GM12864 (cell line): ENCODE results near the gene MSI2.

Experiments used
- DNase-seq: peaks from one replicate; pipeline ENCODE4 v3.0.0-alpha.2; 2011; ENCODE audit warnings: low read depth
- H3K4me3 ChIP-seq: 2 replicates; pipeline ENCODE4 v1.5.1; 2011; ENCODE audit warnings: mild to moderate bottlenecking, low read depth, low read length, control low read depth
- TF ChIP-seq, protein P1 (sequence below): IDR thresholded peaks from 2 replicates; pipeline ENCODE4 v1.5.1; 2011; ENCODE audit warnings: low read depth, mild to moderate bottlenecking, moderate library complexity, low read length, control low read depth, inconsistent platforms; ENCODE audit errors: missing control alignments

MSI2 gene

DNA sequence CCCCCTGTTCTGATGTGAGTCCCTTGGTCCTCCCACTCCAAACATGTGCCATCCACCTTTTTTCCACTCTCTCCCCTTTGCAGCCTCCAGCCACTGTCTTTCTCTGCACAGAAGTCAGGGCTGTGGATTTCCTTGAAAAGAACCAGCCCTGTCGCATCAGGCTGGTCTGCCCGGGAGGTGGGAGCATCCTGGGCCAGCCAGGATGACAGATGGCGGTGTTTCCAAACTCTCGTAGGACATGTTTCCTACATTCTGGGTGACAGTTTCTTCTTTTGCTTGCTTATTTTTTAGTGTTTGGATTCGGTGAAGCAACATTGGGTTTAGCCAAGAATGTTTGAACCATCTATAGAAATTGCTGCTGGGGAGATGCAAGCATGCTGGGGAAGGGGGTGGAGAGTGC, 388.0 kb downstream of the MSI2 start:
- H3K4me3 ChIP-seq, result no peak overlapping the region
- no peak for DNase-seq
- TF ChIP-seq, protein P1, sequence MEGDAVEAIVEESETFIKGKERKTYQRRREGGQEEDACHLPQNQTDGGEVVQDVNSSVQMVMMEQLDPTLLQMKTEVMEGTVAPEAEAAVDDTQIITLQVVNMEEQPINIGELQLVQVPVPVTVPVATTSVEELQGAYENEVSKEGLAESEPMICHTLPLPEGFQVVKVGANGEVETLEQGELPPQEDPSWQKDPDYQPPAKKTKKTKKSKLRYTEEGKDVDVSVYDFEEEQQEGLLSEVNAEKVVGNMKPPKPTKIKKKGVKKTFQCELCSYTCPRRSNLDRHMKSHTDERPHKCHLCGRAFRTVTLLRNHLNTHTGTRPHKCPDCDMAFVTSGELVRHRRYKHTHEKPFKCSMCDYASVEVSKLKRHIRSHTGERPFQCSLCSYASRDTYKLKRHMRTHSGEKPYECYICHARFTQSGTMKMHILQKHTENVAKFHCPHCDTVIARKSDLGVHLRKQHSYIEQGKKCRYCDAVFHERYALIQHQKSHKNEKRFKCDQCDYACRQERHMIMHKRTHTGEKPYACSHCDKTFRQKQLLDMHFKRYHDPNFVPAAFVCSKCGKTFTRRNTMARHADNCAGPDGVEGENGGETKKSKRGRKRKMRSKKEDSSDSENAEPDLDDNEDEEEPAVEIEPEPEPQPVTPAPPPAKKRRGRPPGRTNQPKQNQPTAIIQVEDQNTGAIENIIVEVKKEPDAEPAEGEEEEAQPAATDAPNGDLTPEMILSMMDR, result no peak

DNA sequence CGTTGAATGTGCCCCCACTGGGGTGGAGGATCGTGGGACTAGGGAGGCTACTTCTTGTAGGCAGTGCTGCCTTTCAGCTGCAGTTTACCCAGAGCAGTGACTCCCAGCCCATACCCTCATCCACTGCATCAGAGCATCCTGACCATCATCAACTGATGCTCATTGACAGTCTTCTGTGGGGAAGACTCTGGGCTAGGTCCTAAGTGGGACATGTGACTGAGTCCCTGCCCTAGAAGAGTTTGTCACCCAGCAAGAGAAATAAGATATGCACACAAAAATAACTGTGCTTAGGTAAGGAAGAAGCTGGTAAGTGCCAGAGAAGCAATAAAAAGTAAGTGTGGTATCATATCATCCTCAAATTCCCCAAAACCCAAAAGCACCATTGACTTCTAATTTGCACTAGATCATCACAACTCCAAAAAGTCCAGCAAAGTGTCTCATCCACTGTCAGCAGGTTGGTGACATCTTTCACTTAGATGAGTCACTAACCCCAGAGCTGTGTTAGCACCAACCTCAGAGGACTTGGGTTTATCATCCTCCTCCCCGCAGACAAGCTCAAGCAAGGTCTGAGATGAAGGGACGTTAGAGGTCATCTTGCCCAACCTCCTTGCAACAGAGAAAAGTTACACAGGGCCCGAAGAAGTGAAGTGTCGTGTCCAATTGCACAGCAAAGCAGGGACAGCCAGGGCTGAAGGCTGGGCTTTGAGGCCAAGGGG, 389.8 kb downstream of the MSI2 start:
- TF ChIP-seq, protein P1, result no peak
- DNase-seq, result no peak
- no peak overlapping the region for H3K4me3 ChIP-seq

DNA sequence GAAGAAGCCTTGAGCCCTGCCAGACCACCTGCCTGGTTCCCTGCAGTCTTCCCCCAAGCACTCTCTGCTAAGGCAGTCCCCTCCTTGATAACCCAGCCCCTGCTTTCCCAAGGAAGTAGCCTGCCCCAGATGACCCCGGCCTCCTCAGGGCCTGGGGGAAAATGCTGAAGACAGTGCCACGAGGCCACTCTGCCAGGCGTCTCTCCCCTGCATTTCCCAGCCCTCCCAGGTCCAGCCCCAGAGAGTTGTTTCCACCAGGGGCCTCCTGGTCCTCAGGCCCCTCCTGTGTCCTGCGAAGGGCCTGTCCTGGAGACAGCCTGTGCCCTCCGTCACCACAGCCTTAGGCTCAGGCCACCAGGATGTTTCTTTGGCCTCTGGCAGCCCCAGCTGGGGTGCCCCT, 392.4 kb downstream of the MSI2 start:
- DNase-seq, result no peak
- no peak overlapping the region for H3K4me3 ChIP-seq
- TF ChIP-seq, protein P1, result no peak

DNA sequence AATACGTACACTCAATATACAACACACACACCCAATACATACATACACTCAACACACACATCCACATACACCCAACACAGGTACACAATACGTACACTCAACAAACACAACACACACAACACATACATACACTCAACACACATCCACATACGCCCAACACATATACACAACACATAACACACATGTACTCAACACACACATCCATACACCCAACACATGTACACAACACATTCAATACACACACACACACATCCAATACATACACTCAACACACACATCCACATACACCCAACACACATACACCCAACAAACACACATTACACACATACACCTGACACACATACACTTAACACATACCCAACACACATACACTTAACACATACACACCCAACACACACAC, 392.9 kb downstream of the MSI2 start:
- DNase-seq, result no peak
- TF ChIP-seq, protein P1, result no peak
- no peak overlapping the region for H3K4me3 ChIP-seq

DNA sequence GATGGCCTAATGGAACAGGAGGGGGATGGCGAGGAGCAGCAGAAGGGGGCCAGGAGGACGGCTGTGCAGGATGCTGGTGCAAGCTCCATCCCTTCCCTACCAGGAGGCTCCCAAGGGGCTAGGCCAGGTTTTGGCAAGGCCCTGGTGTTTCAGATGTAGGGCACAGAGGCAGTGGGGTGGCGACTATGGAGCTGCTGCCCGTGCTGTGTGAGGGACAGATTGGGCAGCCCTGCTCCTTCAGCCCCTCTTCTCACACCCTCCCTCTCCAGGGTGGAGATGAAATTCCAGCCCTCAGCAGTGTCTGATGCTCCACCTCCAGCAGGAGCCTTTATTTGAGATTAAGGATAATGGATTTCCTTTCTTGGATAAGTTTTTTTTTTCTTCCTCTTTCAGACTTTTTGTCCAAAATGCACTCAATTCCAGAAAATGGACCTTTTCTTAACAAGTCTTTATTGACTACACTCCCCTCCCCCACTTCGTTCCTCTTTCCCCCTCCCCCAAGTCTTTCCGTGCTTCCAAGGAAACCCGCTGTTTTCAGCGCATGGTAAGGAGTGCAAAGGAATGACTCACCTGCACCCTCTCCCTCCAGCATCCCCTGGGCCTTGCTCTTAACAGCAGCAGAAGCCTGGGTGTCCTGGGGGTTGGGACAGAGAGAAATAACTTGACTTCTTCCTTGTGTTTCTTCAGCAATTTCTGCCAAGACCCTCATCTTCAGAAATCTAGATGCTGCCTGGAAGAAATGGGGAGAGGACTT, 393.6 kb downstream of the MSI2 start:
- TF ChIP-seq, protein P1, result no peak
- no peak overlapping the region for H3K4me3 ChIP-seq
- no peak for DNase-seq

DNA sequence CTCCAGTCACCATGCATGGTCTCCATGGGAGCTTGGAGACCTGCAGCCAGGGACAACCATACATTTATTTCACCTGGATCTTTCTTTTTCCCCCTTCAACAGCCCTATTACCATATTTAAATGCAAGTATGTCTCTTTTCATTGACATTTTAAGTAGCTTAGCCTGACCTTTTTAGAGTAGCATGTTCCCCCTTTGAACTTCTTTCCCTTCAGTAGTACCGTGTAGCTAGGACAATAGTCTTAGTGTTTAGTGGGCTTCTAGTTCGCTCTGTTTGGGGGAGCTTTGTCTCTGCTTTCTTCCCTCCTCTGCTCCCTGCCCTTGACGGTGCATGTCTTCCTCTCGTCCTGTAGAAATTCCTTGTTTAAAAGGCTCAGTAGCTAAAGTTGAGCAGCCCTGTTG, 394.2 kb downstream of the MSI2 start:
- DNase-seq, result no peak
- no peak overlapping the region for H3K4me3 ChIP-seq
- TF ChIP-seq, protein P1, result no peak
